ENCODE data around the gene SPAG6. TPM values are rescaled to one million over a fixed set of nuclear protein-coding genes. Genes with fewer than 3 reads are reported as not detected.
A peak's percentile ranks its signal among the peaks of the same experiment; 100 is the strongest.

SPAG6 gene
- total and polyA plus RNA-seq, 9 of the 15 experiments (the other 6 are each of a cell fraction or from before 2014, with no cell fraction given): 3.5 to 23.1 (median 11.8) TPM

- Histone ChIP-seq H3K79me2 (ENCODE audit: control insufficient read depth, insufficient read depth, low read length) (peaks cover 83% of the 10 kb centered on the region), H3K27ac (ENCODE audit: extremely low read depth, low read depth, low read length) (peak overlapping the region; percentile 90), H3K4me1 (replicated peaks in 1 of 2; ENCODE audit: control insufficient read depth in 2 of 2, insufficient read depth in 2 of 2, low read length in 2 of 2) (peaks cover 13 to 23% of the 10 kb centered on the region in 2 experiments; a peak in 3 of 5 replicates), H3K4me2 (ENCODE audit: insufficient read depth, low read length) (peak overlapping the region; percentile 74; the same call in 1 of the 2 replicates), H3K36me3 (ENCODE audit: control insufficient read depth, insufficient read depth, low read length) (peaks cover 3% of the 10 kb centered on the region), H2AFZ (ENCODE audit: low read depth, low read length) (peak overlapping the region; percentile 68), H3K9ac (ENCODE audit: insufficient read depth in 1 of 2, low read depth in 2 of 2, low read length in 2 of 2) (peak overlapping the region; percentile 84 to 99), H3K4me3 (peak overlapping the region; percentile 78), H3K9me3 (replicated peaks; ENCODE audit: control insufficient read depth, insufficient read depth, low read depth, low read length) (no peaks in the 10 kb centered on the region), H3K9me1 (ENCODE audit: control insufficient read depth, insufficient read depth, low read length) (no peaks in the 10 kb centered on the region), H4K20me1 (replicated peaks; ENCODE audit: control insufficient read depth, insufficient read depth, low read length) (0 out of 2 replicates have a peak, but pooled peaks cover 6% of the 10 kb centered on the region), H3K27me3 (ENCODE audit: control insufficient read depth in 2 of 2, insufficient read depth in 2 of 2, low read length in 2 of 2) (peaks cover 6 to 7% of the 10 kb centered on the region in 2 experiments; a peak in 3 of 5 replicates)
- in situ Hi-C loops (cut with MboI): no loop called here
- peak; percentile 16 for ATAC-seq
- intact Hi-C loops (cut with micrococcal nuclease): loop anchor here (5.0 kb wide), 1 partner anchor 191 kb away; no protein-coding TSS in a partner anchor
- FAIRE-seq: no peak
- no TSS peak for BruUV-seq (replicated peaks)
- DNase-seq (ENCODE audit: extremely low read depth in 1 of 4, low spot score in 3 of 4): peak in 3 of 4 experiments; percentile 51 to 82 (median 69)
- under 1% methylated on average over 40 of the region's 114 CpGs for WGBS (ENCODE audit: insufficient coverage, low coverage, missing lambda C conversion rate)
- CTCF ChIA-PET (ENCODE audit: low intra/inter-chr PET ratio): no interaction called here
- POLR2A ChIA-PET: interaction anchor here (1.0 to 1.6 kb wide), 3 partner anchors 17 to 91 kb away, joined by 3 to 6 read pairs (median 3); no protein-coding TSS in a partner anchor
- no peak for TF ChIP-seq STAT6 (CRISPR knock-in tag; IDR thresholded peaks at IDR 0.05)
- TF ChIP-seq DIDO1 (tag; IDR thresholded peaks at IDR 0.05; ENCODE audit: low read depth): no peak
- no peak for TF ChIP-seq C11orf30 (IDR thresholded peaks at IDR 0.05; ENCODE audit: low read depth)
- no peak for TF ChIP-seq TRIM25 (IDR thresholded peaks at IDR 0.05; ENCODE audit: borderline replicate concordance)
- peak; percentile 78; the same call in 1 of the 2 replicates for TF ChIP-seq ZNF444 (CRISPR knock-in tag; IDR thresholded peaks at IDR 0.05)
- no peak for TF ChIP-seq ETV5 (CRISPR knock-in tag; IDR thresholded peaks at IDR 0.05; ENCODE audit: low read depth)
- no peak for TF ChIP-seq ZNF175 (CRISPR knock-in tag; IDR thresholded peaks at IDR 0.05; ENCODE audit: low read depth)
- peak; percentile 53 for TF ChIP-seq NCOR1 (IDR thresholded peaks at IDR 0.05)
- peak; percentile 94 for TF ChIP-seq VEZF1 (CRISPR knock-in tag; IDR thresholded peaks at IDR 0.05)
- peak in 1 of 2 experiments; percentile 65; a peak in 2 of 4 replicates for TF ChIP-seq RCOR1 (IDR thresholded peaks at IDR 0.05; ENCODE audit: borderline replicate concordance in 1 of 2, low read depth in 2 of 2, low read length in 2 of 2)
- no peak for TF ChIP-seq NKRF (IDR thresholded peaks at IDR 0.05; ENCODE audit: borderline replicate concordance)
Observed at GRCh38 chr10:22321156-22321923, 24.0 kb upstream of the SPAG6 start.
